GM18502 (cell line): Measurements from ENCODE around the gene B3GALT6.

ENCODE experiments used
- ATAC-seq: cut with Tn5 transposase; IDR thresholded peaks from one replicate; pipeline ENCODE4 v1.9.1; 2021; ENCODE audit warnings: mild to moderate bottlenecking; ENCODE audit not compliant: unreplicated experiment, poor library complexity

B3GALT6 gene

GRCh38 chr1:1280782-1281481 lies 48.9 kb downstream of the B3GALT6 start:
- ATAC-seq, result no peak

DNA sequence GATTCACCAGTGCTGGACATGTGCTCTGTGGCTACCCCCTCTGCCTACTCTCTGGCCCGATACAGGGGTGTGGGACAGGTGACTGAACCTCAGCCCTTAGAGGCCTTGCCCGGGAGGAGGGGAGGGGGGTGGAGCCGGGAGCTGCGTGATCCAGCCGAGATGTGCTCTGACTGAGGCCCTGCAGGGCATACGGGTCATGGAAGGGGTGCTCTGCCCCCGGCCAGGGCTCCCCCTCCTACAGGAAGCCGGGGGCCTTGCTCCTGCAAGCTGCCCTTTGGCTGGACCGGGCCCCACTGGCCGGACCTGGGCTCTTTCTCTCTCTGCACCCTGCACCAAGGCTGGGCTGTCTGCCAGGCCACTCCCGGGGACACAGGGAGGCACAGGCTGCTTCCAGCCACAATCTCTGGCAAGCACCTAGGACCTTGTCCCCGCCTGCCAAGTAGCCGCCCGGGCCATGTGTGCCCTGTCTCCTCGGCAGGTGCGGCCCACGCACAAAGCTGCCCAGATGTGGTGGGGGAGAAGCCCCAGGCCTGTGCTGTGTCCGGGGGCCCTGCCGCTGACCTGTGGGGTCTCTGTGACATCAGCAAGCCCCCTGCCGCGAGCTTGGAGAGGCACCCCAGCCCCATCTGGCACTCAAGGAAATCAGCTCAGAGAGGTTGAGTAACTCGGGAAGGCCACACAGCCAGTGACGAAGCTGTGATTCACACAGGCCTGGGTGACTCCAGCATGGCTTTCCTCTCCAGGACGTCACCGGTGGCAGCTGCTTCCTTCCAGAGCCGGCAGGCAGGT lies 49.7 kb downstream of the B3GALT6 start:
- ATAC-seq, result no peak

DNA sequence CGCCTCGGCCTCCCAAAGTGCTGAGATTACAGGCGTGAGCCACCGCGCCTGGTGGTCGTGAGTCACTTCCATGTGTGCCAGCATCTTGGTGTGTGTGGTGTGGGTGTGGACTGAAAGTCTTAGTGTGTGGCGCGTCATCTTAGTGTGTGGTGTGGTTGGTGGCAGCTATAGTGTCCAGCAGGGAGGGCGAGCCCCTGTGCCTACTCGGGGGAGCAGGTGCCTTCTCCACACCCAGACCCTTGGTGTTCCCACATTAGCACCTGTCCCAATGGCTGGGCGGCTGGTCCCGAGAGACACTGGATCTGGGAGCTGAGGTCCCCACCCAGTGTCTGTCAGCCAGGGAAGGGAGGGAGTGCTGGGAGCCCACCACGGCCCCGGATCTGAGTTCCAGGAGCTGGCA lies 51.0 kb downstream of the B3GALT6 start:
- no peak for ATAC-seq

DNA sequence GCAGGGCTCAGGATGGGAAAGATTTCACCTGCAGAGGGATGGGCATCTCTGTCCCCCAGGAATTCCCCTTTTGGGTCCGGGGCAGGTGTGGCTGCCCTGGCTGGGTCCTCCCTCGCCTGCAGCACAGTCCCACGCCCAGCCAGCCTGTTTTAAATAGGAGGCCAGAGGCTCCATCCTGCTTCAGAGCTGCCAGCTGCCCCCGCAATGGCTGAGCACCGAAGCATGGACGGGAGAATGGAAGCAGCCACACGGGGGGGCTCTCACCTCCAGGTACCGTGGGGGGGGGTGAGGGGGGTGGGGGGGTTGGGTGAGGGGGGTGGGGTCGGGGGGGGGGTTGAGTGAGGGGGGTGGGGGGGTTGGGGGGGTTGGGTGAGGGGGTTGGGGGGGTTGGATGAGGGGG lies 51.8 kb downstream of the B3GALT6 start:
- ATAC-seq, result no peak
